A172 (cell line): ENCODE data around the gene UBE2L3. TPM values are rescaled to one million over a fixed set of nuclear protein-coding genes. Genes with fewer than 3 reads are reported as not detected.
"Not testable (repeated sequence)": the region's sequence is repeated elsewhere in the genome, so short reads cannot be mapped to it uniquely, and the experiment has no call there.

ENCODE experiments used
- DNase-seq: peaks from one replicate; pipeline ENCODE4 v3.0.0-alpha.2; 2015; ENCODE audit warnings: low spot score
- total RNA-seq: library from RNA; depleted of rRNA; stranded (reverse); fragments of >200 nt; shearing (Covaris generic); gene quantifications from 2 replicates; pipeline ENCODE4 v1.2.3, GENCODE V29; 2014

The UBE2L3 gene
- total RNA-seq, 1 experiment from 2014 or later = 31.5 TPM

- no peak for DNase-seq
Measured at GRCh38 chr22:21626073-21626734, 58.7 kb downstream of the UBE2L3 start.

GRCh38 chr22:21626735-21627469 lies 59.4 kb downstream of the UBE2L3 start:
- no peak for DNase-seq

- no peak for DNase-seq
Measured at GRCh38 chr22:21628386-21629254, 61.1 kb downstream of the UBE2L3 start.

- peak; percentile 42 for DNase-seq
Measured at GRCh38 chr22:21629255-21630149, 62.0 kb downstream of the UBE2L3 start, which contains the start of gene YDJC. Gene YDJC, minus strand, starts transcription at chr22:21630022. Its CDS starts 8 bp downstream, at chr22:21630014.

GRCh38 chr22:21631025-21631424 lies 63.5 kb downstream of the UBE2L3 start:
- no peak for DNase-seq

- no peak for DNase-seq
Measured at GRCh38 chr22:21632237-21632895, 64.9 kb downstream of the UBE2L3 start, which contains the start of gene CCDC116. Gene CCDC116, plus strand, starts transcription at chr22:21632760. Its CDS starts 422 bp downstream, at chr22:21633182.

- DNase-seq = no peak
Measured at GRCh38 chr22:21632931-21633330, 65.4 kb downstream of the UBE2L3 start.

GRCh38 chr22:21633481-21633880 lies 66.0 kb downstream of the UBE2L3 start:
- no peak for DNase-seq

- DNase-seq = no peak
Measured at GRCh38 chr22:21634081-21634480, 66.6 kb downstream of the UBE2L3 start.

GRCh38 chr22:21634844-21635243 lies 67.3 kb downstream of the UBE2L3 start:
- DNase-seq = no peak

- DNase-seq = no peak
Measured at GRCh38 chr22:21635771-21636510, 68.4 kb downstream of the UBE2L3 start.

- no peak for DNase-seq
Measured at GRCh38 chr22:21636629-21637218, 69.2 kb downstream of the UBE2L3 start.

- not testable (repeated sequence) for DNase-seq
Measured at GRCh38 chr22:21637450-21637849, 69.9 kb downstream of the UBE2L3 start.

GRCh38 chr22:21639359-21639758 lies 71.8 kb downstream of the UBE2L3 start:
- no peak for DNase-seq

- DNase-seq = no peak
Measured at GRCh38 chr22:21640810-21641209, 73.3 kb downstream of the UBE2L3 start.

- DNase-seq = peak; percentile 10
Measured at GRCh38 chr22:21641417-21641788, 73.9 kb downstream of the UBE2L3 start.

GRCh38 chr22:21641789-21642583 lies 74.5 kb downstream of the UBE2L3 start, which contains the start of gene SDF2L1:
Gene SDF2L1, plus strand, starts transcription at chr22:21642302. Its CDS starts 35 bp downstream, at chr22:21642337.
- peak; percentile 76 for DNase-seq
